ENCODE data around the gene RPRD2.

The RPRD2 gene

DNA sequence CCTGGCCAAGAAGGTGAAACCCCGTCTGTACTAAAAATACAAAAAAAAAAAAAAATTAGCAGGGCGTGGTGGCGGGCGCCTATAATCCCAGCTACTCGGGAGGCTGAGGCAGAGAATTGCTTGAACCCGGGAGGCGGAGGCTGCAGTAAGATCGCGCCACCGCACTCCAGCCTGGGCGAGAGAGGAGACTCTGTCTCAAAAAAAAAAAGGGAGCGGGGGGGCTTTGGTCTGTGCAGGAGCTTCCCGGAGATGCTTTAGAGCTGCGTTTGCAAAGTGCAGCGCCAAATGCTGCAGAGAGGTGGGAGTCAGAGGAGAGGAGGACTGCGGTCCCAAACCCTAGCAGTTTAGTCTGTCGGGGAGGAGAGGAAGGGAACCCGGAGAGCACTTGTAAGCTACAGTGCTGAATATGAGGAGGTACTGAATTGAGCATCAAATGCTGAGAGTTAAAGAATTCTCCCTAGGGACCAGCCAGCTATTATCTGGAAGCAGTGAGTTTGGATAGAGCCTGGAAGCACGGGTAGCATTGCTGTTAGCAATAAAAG, 152.2 kb downstream of the RPRD2 start:
- DNase-seq: no peak

DNA sequence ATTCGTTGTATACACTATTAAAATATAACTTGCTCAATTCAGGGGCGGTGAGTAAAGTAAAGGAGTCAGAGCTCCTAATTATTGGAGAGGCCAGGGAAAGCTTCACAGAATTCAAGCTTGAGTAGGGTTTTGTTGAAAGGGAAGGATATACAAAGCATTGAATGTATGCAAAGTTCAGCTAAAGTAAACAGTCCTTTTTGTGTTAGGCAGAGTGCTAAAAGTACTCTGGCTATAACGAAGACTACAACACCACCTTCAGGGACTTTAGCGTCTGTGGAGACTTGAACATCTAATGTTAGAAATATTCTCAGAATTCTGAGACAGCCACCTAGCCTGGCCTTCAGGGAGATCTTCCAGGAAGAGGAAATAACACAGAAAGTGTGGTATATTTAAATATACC, 152.7 kb downstream of the RPRD2 start:
- no peak for DNase-seq

DNA sequence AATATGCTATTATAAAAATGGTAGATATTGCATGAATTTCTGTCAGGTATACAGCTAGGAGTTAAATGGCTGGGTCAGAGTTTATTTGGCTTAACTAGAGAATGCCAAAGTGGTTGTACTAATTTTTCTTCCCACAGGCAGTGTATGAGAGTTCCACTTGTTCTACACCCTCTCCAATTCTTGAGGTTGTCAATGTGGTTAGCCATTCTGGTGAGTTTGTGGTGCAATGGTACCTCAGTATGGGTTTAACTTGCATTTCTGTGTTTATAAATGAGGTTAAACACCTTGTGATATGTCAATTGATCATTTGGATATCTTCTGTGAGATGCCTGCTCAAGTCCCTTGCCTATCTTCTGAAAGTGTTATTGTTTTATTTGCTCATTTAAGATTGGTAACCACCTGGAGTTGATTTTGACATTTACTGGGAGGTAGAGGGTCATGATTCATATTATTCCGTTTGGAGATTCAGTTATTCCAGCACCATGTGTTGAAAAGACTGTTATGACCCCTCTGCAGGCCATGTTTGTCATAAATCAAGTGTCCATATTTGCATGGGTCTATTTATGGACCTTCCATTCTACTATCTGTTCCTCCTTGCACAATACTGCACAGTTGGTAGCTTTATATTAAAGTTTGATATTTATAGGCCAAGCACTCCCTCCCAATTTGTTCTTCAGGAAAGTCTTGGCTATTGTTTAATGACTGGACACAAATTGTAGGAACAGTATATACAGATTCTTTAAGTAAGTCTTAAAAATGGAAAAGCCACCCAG, 157.4 kb downstream of the RPRD2 start:
- DNase-seq: no peak

DNA sequence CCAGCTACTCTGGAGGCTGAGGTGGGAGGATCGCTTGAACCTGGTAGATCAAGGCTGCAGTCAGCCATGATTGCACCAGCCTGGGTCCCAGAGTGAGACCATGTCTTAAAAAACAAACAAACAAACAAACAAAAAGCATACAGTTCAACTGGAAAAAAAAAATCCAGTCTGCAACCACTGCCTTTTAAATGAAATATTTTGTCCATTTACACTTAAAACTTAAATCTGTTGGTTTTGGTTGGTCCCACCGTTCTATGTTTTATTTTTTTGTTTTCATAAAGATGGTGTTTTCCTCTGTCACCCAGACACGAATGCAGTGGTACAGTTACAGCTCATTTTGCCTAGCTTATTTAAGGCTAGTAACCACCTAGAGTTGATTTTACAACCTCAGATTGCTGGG, 161.4 kb downstream of the RPRD2 start:
- DNase-seq: no peak
